Nephron (organoid): ENCODE results near the gene PHF1.
"Not testable (repeated sequence)": the region's sequence is repeated elsewhere in the genome, so short reads cannot be mapped to it uniquely, and the experiment has no call there.

ENCODE experiments used
- H3K27ac Mint-ChIP-seq, 3 experiments: 2 replicates each; pipeline ENCODE4 v1.8.0; 2020; ENCODE audit warnings: mixed read lengths in 3 of 3, mild to moderate bottlenecking in 2 of 3, moderate library complexity in 1 of 3
- H3K27me3 Mint-ChIP-seq: 2 replicates; pipeline ENCODE4 v1.8.0; 2021; ENCODE audit warnings: low read depth, mild to moderate bottlenecking, moderate library complexity, mixed read lengths
- H3K36me3 Mint-ChIP-seq: 2 replicates; pipeline ENCODE4 v1.8.0; 2020; ENCODE audit warnings: low read depth, mixed read lengths
- H3K4me1 Mint-ChIP-seq: 2 replicates; pipeline ENCODE4 v1.8.0; 2020; ENCODE audit warnings: mixed read lengths
- H3K4me3 Mint-ChIP-seq, 3 experiments: 2 replicates each; pipeline ENCODE4 v1.8.0; 2020; ENCODE audit warnings: mild to moderate bottlenecking in 3 of 3, mixed read lengths in 3 of 3, moderate library complexity in 2 of 3
- H3K9me3 Mint-ChIP-seq: 2 replicates; pipeline ENCODE4 v1.8.0; 2020; ENCODE audit warnings: mixed read lengths
- TF ChIP-seq, protein P1 (sequence below), 3 experiments: fragments of 200-600 bp; sonication (generic); IDR thresholded peaks; one replicate each; pipeline ENCODE4 v1.5.0; 2021; ENCODE audit warnings: antibody characterized with exemption in 3 of 3; ENCODE audit not compliant: unreplicated experiment in 3 of 3

PHF1 gene

GRCh38 chr6:33372526-33373123 lies 38.2 kb upstream of the PHF1 start:
- no peaks in the 10 kb centered on the region for H3K9me3 Mint-ChIP-seq
- peaks cover 27% of the 10 kb centered on the region for H3K4me1 Mint-ChIP-seq
- peak overlapping the region in 1 of 3 experiments; percentile 25 for H3K4me3 Mint-ChIP-seq
- H3K27ac Mint-ChIP-seq = peak overlapping the region; percentile 55 to 77 (median 73)
- TF ChIP-seq, protein P1, sequence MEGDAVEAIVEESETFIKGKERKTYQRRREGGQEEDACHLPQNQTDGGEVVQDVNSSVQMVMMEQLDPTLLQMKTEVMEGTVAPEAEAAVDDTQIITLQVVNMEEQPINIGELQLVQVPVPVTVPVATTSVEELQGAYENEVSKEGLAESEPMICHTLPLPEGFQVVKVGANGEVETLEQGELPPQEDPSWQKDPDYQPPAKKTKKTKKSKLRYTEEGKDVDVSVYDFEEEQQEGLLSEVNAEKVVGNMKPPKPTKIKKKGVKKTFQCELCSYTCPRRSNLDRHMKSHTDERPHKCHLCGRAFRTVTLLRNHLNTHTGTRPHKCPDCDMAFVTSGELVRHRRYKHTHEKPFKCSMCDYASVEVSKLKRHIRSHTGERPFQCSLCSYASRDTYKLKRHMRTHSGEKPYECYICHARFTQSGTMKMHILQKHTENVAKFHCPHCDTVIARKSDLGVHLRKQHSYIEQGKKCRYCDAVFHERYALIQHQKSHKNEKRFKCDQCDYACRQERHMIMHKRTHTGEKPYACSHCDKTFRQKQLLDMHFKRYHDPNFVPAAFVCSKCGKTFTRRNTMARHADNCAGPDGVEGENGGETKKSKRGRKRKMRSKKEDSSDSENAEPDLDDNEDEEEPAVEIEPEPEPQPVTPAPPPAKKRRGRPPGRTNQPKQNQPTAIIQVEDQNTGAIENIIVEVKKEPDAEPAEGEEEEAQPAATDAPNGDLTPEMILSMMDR (IDR thresholded peaks at IDR 0.05; ENCODE audit: unreplicated experiment in 3 of 3) = no peak
- no peaks in the 10 kb centered on the region for H3K36me3 Mint-ChIP-seq
- no peaks in the 10 kb centered on the region for H3K27me3 Mint-ChIP-seq

GRCh38 chr6:33373960-33374910 lies 36.6 kb upstream of the PHF1 start:
- no peak overlapping the region for H3K4me3 Mint-ChIP-seq
- no peaks in the 10 kb centered on the region for H3K9me3 Mint-ChIP-seq
- no peaks in the 10 kb centered on the region for H3K27me3 Mint-ChIP-seq
- H3K36me3 Mint-ChIP-seq = no peaks in the 10 kb centered on the region
- peak overlapping the region; percentile 89 to 94 (median 90) for H3K27ac Mint-ChIP-seq
- peaks cover 27% of the 10 kb centered on the region for H3K4me1 Mint-ChIP-seq
- TF ChIP-seq, protein P1 (IDR thresholded peaks at IDR 0.05; ENCODE audit: unreplicated experiment in 3 of 3) = no peak

DNA sequence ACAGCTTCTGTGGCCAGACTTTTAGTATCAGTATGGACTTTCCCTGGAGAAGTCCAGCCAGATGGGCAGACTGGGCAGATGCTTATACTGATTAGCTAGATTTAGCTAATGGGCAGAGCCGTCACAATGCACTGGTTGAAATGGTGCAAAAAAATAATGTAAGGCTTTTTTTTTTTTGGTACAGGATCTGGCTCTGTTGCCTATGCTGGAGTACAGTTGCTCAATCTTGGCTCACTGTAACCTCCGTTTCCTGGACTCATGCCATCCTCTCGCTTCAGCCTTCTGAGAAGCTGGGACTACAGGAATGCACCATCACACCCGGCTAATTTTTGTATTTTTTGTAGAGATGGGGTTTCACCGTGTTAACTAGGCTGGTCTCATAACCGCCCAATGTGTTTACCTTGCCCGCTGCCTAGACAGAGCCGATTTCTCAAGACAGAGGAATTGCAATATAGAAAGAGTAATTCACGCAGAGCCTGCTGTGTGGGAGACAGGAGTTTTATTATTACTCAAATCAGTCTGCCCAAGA lies 35.6 kb upstream of the PHF1 start:
- H3K4me3 Mint-ChIP-seq = peak overlapping the region in 2 of 3 experiments; percentile 8 to 46
- H3K27ac Mint-ChIP-seq = peak overlapping the region; percentile 89 to 94 (median 90)
- peaks cover 27% of the 10 kb centered on the region for H3K4me1 Mint-ChIP-seq
- H3K36me3 Mint-ChIP-seq = no peaks in the 10 kb centered on the region
- TF ChIP-seq, protein P1 (IDR thresholded peaks at IDR 0.05; ENCODE audit: unreplicated experiment in 3 of 3) = no peak
- no peaks in the 10 kb centered on the region for H3K27me3 Mint-ChIP-seq
- no peaks in the 10 kb centered on the region for H3K9me3 Mint-ChIP-seq

- peak overlapping the region in 1 of 3 experiments; percentile 56 for H3K27ac Mint-ChIP-seq
- H3K4me3 Mint-ChIP-seq = no peak overlapping the region
These were observed 33.6 kb upstream of the PHF1 start for GRCh38 chr6:33377171-33377570.

DNA sequence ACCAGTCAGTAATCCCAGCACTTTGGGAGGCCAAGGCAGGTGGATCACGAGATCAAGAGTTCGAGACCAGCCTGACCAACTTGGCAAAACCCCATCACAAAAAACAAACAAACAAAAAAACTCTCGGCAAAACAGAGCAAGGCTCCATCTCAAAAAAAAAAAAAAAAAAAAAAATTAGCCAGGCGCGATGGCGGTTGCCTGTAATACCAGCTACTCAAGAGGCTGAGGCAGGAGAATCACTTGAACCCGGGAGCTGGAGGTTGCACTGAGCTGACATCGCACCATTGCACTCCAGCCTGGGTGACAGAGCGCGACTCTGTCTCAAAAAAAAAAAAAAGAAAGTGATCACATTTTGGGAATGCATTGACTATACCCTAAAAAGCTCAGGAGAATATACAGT lies 31.6 kb upstream of the PHF1 start:
- H3K4me1 Mint-ChIP-seq = peaks cover 15% of the 10 kb centered on the region
- not testable (repeated sequence) for H3K36me3 Mint-ChIP-seq, H3K4me3 Mint-ChIP-seq, H3K27ac Mint-ChIP-seq, H3K27me3 Mint-ChIP-seq, H3K9me3 Mint-ChIP-seq

More at GRCh38 chr6:33377171-33377570, 33.6 kb upstream of the PHF1 start:
- TF ChIP-seq, protein P1 (IDR thresholded peaks at IDR 0.05; ENCODE audit: unreplicated experiment in 3 of 3) = no peak
- Mint-ChIP-seq H3K4me1 (peaks cover 27% of the 10 kb centered on the region), H3K36me3 (no peaks in the 10 kb centered on the region), H3K9me3 (no peaks in the 10 kb centered on the region), H3K27me3 (no peaks in the 10 kb centered on the region)

DNA sequence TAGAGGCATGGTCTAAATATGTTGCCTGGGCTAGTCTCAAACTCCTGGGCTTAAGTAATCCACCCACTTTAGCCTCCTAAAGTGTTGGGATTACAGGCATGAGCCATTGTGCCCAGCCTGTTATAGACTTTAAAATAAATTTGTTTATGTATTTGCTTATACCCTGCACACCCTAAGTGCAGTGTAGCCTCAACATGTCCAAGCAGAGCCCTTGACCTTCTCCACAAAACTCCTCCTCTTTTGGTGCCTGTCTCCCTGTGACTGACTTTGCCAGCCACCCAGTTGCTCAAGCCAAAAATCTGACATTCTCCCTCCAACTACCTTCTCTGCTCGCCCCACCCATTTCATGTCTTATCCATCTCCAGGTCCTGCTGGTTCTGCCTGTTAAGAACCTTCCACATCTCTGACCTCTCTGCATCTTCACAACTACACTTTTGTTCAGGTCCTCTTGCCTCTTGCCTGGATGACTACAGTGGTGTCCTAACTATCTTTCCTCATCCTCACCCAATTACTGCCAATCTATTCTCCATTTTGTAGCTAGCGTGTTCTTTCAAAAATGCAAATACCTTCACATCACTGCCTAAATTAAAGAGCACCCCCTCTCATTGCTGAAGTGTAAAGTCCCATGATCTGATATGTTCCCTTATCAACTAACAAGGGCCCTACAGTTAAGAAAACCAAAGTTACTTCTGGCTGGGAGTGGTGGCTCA lies 30.4 kb upstream of the PHF1 start:
- H3K27me3 Mint-ChIP-seq = no peaks in the 10 kb centered on the region
- no peak overlapping the region for H3K4me3 Mint-ChIP-seq
- H3K27ac Mint-ChIP-seq = peak overlapping the region in 1 of 3 experiments; percentile 30
- peaks cover 3% of the 10 kb centered on the region for H3K4me1 Mint-ChIP-seq
- no peaks in the 10 kb centered on the region for H3K9me3 Mint-ChIP-seq
- H3K36me3 Mint-ChIP-seq = no peaks in the 10 kb centered on the region
- TF ChIP-seq, protein P1 (IDR thresholded peaks at IDR 0.05; ENCODE audit: unreplicated experiment in 3 of 3) = no peak
